GM18526 (cell line): ENCODE results near the gene TNFAIP2.

Source experiments
- POLR2A ChIP-seq: IDR thresholded peaks from 3 replicates; pipeline ENCODE4 v1.6.1; 2011; ENCODE audit not compliant: insufficient read length; ENCODE audit errors: extremely low read depth

Gene TNFAIP2, protein sequence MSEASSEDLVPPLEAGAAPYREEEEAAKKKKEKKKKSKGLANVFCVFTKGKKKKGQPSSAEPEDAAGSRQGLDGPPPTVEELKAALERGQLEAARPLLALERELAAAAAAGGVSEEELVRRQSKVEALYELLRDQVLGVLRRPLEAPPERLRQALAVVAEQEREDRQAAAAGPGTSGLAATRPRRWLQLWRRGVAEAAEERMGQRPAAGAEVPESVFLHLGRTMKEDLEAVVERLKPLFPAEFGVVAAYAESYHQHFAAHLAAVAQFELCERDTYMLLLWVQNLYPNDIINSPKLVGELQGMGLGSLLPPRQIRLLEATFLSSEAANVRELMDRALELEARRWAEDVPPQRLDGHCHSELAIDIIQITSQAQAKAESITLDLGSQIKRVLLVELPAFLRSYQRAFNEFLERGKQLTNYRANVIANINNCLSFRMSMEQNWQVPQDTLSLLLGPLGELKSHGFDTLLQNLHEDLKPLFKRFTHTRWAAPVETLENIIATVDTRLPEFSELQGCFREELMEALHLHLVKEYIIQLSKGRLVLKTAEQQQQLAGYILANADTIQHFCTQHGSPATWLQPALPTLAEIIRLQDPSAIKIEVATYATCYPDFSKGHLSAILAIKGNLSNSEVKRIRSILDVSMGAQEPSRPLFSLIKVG

DNA sequence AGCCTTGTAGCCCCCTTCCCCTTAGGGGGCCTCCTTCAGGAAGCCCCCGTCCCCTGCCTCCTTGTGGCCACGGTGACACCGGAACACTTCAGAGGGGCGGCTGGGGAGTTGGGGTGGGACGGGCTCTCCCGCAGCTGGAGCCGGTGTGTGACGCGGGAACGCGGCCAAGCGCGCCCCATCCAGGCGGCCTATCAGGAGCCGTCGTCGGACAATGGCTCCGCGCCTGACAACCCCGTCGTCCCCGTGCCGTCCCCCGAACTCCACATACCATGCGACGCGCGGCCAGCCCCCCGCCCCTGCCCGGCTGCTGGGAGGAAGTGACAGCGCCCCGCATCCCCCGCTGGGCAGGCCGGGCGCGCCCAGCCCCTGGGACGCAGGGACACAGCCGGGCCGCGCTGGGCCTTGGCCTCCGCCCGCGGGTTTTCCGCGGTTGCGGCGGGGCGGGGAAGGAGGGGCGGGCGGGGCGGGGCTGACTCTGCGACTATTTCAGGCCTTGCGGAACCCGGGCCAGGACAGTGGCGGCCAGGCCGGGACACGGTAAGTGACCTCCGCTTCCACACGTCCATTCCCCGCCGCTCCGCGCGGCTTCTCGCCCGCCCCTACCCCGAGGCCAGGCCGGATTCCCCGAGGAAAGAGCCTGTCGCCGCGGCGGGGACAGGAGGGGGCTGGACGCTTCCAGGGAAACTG lies at the start of gene TNFAIP2:
Gene TNFAIP2, plus strand, starts transcription at position 515 of the 687 bp plus-strand sequence. CDS start 2,997 bp downstream, outside the sequence.
- TF ChIP-seq POLR2A = peak; percentile 59

DNA sequence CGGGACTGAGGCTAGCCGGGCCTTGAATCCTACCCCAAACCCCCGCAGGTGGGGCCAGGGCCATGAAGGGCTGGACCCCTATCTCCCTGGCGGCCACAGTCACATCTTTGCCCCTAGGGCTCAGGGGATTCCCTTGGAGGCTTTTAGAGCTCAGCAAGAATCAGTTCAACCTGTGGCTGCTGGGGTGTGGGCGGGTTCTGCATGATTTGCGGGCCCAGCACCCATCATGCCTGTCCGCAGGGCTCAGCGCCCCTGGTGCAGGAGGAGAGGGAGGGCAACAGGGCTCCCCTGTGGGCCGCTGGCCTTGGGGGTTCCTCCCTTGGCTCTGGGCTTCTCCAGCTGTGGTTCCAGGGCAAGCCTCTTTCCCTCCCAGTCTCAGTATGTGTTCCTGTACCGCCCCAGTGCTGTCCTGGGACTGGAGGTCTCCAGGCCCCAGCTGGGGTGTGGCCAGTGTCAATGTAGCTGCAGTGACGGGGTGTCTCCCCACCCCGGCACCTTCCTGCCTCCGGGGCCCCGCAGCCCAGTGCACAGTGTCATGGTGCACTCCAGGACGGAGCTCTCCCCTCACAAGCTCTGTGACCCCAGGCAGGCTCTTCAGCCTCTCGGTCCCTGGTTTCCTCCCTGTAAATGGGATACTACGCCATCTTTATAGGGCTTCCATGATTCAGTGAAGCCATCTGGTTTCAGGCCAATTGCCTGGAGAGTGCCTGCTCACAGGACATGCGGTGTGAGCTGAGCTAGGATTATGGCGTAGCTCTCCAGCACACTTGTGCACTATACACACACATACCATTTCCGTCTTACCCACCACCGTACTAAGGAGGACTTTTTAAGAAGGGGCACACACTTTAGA lies 49.2 kb upstream of the TNFAIP2 start:
- TF ChIP-seq POLR2A = no peak

DNA sequence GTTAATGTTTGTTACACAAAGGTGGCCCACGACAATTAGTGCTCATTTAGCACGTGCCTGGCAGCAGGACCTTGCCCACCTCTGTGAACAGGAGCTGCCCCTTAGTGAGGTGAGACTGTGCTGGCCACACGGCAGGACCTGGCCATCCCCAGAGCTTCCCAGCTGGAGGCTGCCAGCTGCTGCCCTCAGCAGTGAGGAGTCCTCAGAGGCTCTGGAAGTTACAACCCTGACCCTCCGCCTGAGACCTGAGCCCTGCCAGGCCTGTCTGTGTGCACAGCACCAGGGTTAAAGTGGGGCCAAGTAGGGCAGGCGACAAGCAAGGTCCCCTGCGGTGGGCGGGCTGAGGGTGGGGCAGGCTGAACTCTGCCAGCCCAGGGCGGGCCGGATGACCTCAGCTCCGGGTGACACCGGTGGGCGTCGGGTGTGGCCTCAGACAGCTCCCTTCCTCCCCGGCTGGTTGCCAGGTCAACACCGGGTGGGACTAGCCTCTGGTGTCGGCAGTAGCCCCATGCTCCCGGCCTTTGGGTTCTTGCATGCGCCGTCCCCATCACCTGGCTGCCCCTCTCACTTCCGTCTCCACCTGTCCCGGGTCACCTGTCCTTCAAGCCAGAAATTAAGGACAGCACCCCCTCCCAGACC lies 48.4 kb upstream of the TNFAIP2 start:
- TF ChIP-seq POLR2A = no peak

DNA sequence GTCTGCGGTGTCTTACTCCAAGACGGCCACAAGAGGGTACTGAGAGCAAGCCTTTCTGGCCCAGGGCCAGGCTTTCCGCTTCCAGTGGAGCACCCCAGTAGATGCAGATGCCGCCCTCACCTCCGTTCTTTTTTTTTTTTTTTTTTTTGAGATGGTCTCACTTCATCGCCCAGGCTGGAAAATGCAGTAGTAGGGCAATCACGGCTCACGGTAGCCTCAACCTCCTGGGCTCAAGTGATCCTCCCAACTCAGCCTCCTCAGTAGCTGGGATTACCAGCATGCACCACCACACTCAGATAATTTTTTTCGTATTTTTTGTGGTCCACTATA lies 44.9 kb upstream of the TNFAIP2 start:
- no peak for TF ChIP-seq POLR2A

DNA sequence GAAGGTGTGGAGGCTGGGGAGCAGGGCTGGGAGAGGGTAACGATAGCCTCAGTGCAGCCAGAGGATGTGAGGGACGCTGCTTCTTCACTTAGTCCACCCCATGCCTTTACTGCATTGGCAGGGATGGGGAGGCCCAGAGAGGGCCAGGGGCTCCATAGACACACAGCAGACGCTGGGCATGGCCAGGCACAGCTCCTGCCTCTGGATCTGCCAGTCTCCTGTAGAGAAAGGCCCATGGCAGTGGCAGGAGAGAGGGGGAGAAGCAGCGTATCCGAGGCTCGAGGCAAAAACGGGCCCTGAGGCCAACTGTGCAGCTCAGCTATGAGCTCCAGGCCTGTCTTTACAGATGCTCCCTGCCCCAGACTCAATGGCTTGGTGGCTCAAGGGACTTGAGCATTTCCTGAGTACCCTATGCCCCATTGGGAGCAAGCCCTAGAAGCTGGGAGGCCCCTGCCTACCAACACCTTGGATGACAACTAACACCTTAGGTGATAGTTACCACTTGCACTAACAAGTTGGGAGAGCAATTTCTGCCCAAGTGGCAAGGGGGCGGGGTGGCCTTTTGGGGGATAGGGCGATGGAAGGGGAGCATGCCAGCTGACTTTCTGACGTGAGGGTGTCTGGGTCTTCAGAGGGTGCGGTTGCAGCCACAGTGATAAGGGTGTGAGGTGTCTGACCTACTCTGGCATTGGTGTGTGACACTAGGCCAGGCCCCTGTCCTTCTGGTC lies 44.2 kb upstream of the TNFAIP2 start:
- TF ChIP-seq POLR2A = no peak

DNA sequence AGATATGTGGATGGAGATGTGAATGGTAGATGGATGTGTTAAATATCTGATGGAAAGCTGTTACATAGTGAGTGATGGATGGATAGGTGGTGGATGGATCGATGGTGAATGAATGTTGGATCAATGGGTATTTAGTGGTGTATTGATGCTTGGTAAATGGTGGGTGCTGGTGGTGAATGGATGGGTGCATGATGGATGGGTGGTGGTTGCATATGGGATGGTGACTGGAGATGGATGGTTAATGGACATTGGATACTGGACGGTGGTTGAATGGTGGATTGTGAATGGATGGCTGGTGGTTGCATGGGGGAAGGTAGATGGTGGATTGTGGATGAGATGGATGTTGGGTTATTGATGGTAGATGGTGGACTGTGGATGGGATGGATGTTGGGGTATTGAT lies 41.3 kb upstream of the TNFAIP2 start:
- TF ChIP-seq POLR2A = no peak

DNA sequence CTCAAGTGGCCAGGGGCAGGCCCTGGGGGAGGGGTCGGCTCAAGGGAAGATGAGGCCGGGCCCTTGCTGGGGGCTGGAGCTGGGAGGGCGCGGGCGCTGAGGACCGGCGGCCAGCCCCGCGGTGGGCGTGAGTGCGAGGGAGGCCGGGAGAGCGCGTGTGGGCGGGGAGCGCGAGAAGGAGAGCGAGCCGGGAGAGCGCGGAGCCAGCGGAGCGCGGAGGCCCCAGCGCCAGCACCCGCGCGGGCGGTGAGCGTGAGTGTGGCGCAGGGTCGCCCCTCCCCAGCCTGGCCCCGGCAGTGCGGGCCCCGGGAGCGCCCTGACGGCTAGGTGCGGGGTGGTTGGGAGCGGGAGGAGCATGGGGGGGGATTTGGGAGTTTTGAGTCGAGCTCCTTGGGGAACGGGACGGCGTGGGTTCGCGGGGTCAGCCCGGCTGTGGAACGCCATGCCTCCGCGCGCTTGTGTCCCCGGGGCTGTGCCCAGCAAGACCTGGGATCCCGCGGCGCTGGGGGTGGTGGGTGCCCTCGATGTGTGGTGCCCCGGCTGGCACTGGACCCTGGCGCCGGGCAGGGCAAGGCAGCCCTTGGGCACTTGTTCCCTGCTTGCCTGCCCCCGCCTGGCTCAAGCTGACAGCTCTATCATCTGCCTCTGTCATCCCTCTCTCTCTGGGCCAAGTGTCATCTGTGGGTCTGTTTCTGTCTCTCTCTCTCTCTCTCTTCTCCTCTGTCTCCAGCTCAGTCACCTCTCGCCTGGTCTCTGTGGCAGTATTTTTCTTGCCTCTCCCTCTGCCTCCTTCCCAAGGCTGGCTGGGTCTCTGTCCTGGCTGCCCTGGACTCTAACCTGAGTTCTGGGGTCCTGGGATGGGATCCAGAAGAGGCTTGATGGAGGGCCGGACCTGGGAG lies 39.0 kb upstream of the TNFAIP2 start, which contains the start of gene LBHD2:
Gene LBHD2, plus strand, starts transcription at position 190 of the 899 bp plus-strand sequence. CDS start 1,803 bp downstream, outside the sequence.
- no peak for TF ChIP-seq POLR2A

DNA sequence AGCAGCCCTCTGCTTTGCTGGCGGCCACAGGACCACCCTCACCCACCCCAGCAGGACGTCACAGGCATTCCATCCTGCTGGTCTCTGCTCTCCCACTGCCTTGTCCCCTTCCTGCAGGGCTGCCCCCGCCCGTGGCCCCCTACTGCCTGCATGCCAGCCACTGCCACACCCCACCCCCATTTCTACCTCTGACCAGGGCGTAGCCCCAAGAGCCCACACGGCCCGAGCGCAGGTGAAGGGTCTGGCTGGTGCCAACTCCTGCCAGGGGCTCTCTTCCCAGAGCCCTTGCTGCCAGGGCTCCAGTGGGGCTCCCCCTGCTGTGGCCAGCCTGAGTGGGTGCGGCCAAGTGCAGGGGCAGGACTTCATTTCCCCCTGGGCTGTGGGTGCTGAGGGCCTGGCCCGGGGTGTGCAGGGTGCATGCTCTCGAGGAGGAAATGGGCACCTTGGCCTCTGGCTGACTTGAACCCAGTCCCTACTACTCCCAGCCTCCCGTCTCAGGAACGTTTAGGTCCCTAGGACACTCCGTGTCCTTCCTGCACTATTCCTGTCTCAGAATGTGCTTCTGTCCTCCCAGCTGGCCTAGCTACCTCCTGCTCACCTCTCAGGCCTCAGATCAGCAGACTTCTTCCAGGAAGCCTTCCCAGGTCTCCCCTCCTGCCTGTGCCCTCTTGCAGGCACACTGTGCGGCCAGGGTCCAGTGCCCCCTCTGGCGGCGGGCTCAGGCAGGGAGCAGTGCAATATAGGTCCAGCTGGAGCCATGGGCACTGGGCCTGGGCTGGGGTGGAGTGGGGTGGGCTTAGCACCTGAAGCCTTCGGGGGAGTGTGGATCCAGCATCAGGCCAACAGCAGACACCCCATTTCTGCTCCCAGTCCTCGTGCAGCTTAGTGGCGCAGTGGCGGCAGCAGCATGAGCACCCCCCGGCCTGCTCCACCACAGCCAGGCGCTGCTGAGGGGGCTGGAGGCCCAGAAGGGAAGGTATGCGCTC lies 37.9 kb upstream of the TNFAIP2 start:
- no peak for TF ChIP-seq POLR2A

DNA sequence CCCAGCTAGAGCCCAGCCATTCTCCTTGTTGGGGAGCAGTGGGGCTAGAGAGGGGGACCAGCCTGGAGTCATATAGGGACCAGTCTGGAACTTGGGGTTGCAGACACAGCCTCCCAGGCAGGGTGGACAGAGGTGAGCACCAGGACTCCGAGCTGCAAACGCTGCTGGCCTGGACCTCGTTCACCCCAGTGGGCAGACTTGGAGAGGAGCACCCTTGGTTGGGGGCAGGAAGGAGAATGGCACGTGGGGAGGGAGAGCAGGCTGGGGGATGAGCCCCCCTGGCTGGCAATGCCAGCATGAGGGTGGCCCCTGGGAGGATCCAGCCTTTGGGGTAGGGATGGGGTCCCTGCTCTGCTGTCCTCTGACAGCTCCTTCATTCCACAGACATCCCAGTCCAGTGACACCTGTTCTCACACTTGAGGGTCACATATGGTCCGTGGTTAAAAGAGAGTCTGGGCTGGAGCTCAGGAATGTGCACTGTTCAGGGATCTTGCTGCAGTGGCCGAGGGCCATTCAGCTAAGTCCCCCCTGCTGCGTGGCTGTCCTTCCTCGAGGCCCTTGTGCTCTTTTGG lies 36.4 kb upstream of the TNFAIP2 start:
- no peak for TF ChIP-seq POLR2A

DNA sequence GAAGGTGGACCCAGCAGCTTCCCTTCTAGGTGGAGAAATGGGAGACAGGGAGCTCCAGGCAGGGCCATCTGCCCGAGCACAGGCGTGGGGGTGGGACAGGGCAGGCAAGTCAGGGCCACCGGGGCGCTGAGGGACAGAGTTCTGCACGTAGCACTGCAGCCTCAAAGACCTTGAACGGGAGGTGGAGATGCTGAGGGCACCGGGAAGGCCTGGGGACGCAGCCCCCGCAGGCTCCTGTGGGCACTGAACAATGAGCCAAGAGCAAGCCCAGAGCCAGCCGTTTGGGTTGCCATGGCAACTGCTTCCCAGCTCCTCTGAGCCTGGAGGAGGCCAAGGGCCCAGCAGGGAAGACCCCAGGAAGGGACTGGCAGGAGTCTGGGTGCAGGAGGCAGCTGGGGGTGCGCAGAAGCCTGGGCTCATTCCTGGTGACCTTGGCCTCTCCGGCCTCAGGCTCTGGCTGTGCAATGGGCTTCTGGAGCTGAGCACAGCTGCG lies 35.9 kb upstream of the TNFAIP2 start:
- TF ChIP-seq POLR2A = no peak

DNA sequence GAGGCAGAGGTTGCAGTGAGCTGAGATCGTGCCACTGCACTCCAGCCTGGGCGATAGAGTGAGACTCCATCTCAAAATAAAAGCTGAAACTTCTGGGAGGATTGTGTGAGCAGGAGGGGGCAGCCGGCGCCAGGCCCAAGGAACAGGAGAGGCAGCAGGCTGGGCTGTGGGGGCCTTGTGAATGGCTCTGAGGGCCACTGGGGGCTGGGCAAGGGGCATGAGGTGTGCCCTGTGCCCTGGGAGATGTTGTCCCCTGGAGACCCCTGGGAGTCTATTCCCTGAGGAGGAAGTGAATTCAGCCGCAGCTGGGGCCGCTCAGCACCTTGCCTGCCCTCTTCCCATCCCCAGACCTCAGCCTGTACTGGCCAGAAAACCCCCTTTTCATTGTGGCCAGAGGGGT lies 34.3 kb upstream of the TNFAIP2 start:
- TF ChIP-seq POLR2A = no peak
